ENCODE results near the gene DPP6. TPM values are rescaled to one million over a fixed set of nuclear protein-coding genes. Genes with fewer than 3 reads are reported as not detected.

Gene DPP6
- polyA plus RNA-seq, 1 of the 3 experiments (the other 2 are of a cell fraction), result not detected

DNA sequence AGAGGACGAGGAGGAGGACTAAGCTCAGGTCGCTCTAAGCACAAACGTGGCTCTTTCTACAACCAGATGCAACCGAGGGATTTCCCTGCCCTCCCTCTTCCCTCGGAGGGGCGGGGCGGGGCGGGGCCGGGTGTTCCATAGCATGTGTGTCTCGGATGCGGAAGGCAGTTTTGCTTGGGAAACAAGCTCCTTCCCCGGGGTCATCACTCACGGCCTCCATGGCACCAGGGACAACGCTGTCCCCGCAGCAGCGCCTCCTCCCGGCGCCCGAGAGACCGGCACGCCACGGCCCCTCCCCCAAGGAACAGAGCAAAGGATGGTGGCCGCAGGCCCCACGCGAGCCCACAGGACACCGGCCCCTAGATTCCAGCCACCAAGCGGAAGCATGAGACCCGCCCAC lies 840.3 kb downstream of the DPP6 start:
- Histone ChIP-seq H3K4me1 (ENCODE audit: control insufficient read depth in 1 of 2, insufficient read depth in 2 of 2, low read depth in 1 of 2, low read length in 1 of 2) (no peaks in the 10 kb centered on the region; a peak in 1 of 4 replicates), H3K4me3 (ENCODE audit: low read depth in 2 of 2, low read length in 1 of 2) (no peak overlapping the region), H3K36me3 (replicated peaks in 1 of 2; ENCODE audit: control insufficient read depth in 1 of 2, insufficient read depth in 2 of 2, low read length in 1 of 2) (no peaks in the 10 kb centered on the region), H3K9me2 (no peaks in the 10 kb centered on the region), H3K4me2 (no peak overlapping the region), H3K27me3 (ENCODE audit: insufficient read depth) (no peaks in the 10 kb centered on the region), H3K9ac (no peak overlapping the region), H2AFZ (ENCODE audit: low read depth) (no peak overlapping the region), H4K20me1 (ENCODE audit: insufficient read depth) (no peaks in the 10 kb centered on the region), H3F3A (replicated peaks; ENCODE audit: insufficient read depth) (no peaks in the 10 kb centered on the region), H3K79me2 (ENCODE audit: insufficient read depth) (no peaks in the 10 kb centered on the region), H3K27ac (ENCODE audit: low read depth in 2 of 2, low read length in 1 of 2) (no peak overlapping the region), H3K9me3 (no peaks in the 10 kb centered on the region)
- ChIA-PET CTCF (interaction anchor here (13.0 kb wide), 1 partner anchor 21 kb away, joined by 126 read pairs; no protein-coding TSS in a partner anchor), POLR2A (no interaction called here)
- DNase-seq, result no peak
- TF ChIP-seq TEAD4 (IDR thresholded peaks at IDR 0.05; ENCODE audit: borderline replicate concordance, insufficient read depth) (no peak), NRF1 (IDR thresholded peaks at IDR 0.05; ENCODE audit: low read depth, low read length) (no peak), POLR2AphosphoS5 (IDR thresholded peaks at IDR 0.05; ENCODE audit: low read depth, low read length) (no peak), JUND (IDR thresholded peaks at IDR 0.05) (no peak), RCOR1 (IDR thresholded peaks at IDR 0.05; ENCODE audit: low read length) (no peak), GATA2 (CRISPR knock-in tag; IDR thresholded peaks at IDR 0.05) (no peak), NFIC (IDR thresholded peaks at IDR 0.05; ENCODE audit: borderline replicate concordance) (no peak), GABPA (IDR thresholded peaks at IDR 0.05; ENCODE audit: low read depth) (no peak), ELF1 (IDR thresholded peaks at IDR 0.05) (no peak), CHD2 (IDR thresholded peaks at IDR 0.05; ENCODE audit: low read length, partially characterized antibody) (no peak)
- WGBS (ENCODE audit: low lambda C conversion rate), result 58% methylated on average over 6 of the region's 28 CpGs

DNA sequence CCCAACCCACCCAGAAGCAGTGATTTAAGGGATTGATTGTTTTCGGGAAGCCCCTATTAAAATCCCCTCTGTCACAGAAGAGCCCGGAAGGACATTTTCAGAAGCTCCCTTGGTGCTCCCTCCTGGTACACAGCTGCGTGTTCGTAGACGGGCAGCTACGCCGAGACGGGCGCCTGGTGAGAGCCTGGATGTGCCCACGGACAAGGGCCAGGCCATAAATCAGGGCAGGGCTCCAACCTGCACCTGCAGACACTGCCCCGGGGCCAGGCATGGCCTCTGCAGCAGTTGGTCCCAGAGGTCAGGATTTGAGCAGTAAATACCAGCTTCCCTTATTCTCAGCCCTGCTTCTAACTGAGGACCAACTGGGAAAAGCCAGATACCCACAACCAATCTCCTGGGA lies 843.9 kb downstream of the DPP6 start:
- no peaks in the 10 kb centered on the region for H3K36me3 ChIP-seq (replicated peaks in 1 of 2; ENCODE audit: control insufficient read depth in 1 of 2, insufficient read depth in 2 of 2, low read length in 1 of 2)
- no peak overlapping the region for H2AFZ ChIP-seq (ENCODE audit: low read depth)
- no peaks in the 10 kb centered on the region; a peak in 1 of 4 replicates for H3K4me1 ChIP-seq (ENCODE audit: control insufficient read depth in 1 of 2, insufficient read depth in 2 of 2, low read depth in 1 of 2, low read length in 1 of 2)
- H3K9me3 ChIP-seq, result no peaks in the 10 kb centered on the region
- ChIA-PET POLR2A (no interaction called here), CTCF (interaction anchor here (1.0 to 13.0 kb wide), 3 partner anchors 17 to 100 kb away, joined by 4 to 126 read pairs (median 5); no protein-coding TSS in a partner anchor)
- no peak overlapping the region for H3K27ac ChIP-seq (ENCODE audit: low read depth in 2 of 2, low read length in 1 of 2)
- H3K9ac ChIP-seq, result no peak overlapping the region
- no peaks in the 10 kb centered on the region for H3K79me2 ChIP-seq (ENCODE audit: insufficient read depth)
- no peaks in the 10 kb centered on the region for H3K9me2 ChIP-seq
- H3K4me3 ChIP-seq (ENCODE audit: low read depth in 2 of 2, low read length in 1 of 2), result no peak overlapping the region
- WGBS (ENCODE audit: low lambda C conversion rate), result 67% methylated on average over 11 of the region's 11 CpGs
- H3K4me2 ChIP-seq, result no peak overlapping the region
- DNase-seq, result no peak
- no peaks in the 10 kb centered on the region for H4K20me1 ChIP-seq (ENCODE audit: insufficient read depth)
- no peaks in the 10 kb centered on the region for H3F3A ChIP-seq (replicated peaks; ENCODE audit: insufficient read depth)
- no peaks in the 10 kb centered on the region for H3K27me3 ChIP-seq (ENCODE audit: insufficient read depth)
- no peak for TF ChIP-seq TEAD4 (IDR thresholded peaks at IDR 0.05; ENCODE audit: borderline replicate concordance, insufficient read depth)
- no peak for TF ChIP-seq NRF1 (IDR thresholded peaks at IDR 0.05; ENCODE audit: low read depth, low read length)
- TF ChIP-seq, protein P1, sequence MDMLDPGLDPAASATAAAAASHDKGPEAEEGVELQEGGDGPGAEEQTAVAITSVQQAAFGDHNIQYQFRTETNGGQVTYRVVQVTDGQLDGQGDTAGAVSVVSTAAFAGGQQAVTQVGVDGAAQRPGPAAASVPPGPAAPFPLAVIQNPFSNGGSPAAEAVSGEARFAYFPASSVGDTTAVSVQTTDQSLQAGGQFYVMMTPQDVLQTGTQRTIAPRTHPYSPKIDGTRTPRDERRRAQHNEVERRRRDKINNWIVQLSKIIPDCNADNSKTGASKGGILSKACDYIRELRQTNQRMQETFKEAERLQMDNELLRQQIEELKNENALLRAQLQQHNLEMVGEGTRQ (IDR thresholded peaks at IDR 0.05; ENCODE audit: borderline replicate concordance, low read depth, low read length), result no peak
- TF ChIP-seq TCF12 (IDR thresholded peaks at IDR 0.05), result no peak
- no peak for TF ChIP-seq YY1 (IDR thresholded peaks at IDR 0.05; ENCODE audit: low read depth)
- TF ChIP-seq SMC3 (IDR thresholded peaks at IDR 0.05; ENCODE audit: low read depth, low read length), result no peak
- TF ChIP-seq, protein P2, sequence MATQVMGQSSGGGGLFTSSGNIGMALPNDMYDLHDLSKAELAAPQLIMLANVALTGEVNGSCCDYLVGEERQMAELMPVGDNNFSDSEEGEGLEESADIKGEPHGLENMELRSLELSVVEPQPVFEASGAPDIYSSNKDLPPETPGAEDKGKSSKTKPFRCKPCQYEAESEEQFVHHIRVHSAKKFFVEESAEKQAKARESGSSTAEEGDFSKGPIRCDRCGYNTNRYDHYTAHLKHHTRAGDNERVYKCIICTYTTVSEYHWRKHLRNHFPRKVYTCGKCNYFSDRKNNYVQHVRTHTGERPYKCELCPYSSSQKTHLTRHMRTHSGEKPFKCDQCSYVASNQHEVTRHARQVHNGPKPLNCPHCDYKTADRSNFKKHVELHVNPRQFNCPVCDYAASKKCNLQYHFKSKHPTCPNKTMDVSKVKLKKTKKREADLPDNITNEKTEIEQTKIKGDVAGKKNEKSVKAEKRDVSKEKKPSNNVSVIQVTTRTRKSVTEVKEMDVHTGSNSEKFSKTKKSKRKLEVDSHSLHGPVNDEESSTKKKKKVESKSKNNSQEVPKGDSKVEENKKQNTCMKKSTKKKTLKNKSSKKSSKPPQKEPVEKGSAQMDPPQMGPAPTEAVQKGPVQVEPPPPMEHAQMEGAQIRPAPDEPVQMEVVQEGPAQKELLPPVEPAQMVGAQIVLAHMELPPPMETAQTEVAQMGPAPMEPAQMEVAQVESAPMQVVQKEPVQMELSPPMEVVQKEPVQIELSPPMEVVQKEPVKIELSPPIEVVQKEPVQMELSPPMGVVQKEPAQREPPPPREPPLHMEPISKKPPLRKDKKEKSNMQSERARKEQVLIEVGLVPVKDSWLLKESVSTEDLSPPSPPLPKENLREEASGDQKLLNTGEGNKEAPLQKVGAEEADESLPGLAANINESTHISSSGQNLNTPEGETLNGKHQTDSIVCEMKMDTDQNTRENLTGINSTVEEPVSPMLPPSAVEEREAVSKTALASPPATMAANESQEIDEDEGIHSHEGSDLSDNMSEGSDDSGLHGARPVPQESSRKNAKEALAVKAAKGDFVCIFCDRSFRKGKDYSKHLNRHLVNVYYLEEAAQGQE (IDR thresholded peaks at IDR 0.05; ENCODE audit: low read depth, low read length), result no peak
- TF ChIP-seq FOXM1 (IDR thresholded peaks at IDR 0.05; ENCODE audit: low read depth), result no peak
- no peak for TF ChIP-seq GATA2 (CRISPR knock-in tag; IDR thresholded peaks at IDR 0.05)
- TF ChIP-seq TAF1 (IDR thresholded peaks at IDR 0.05; ENCODE audit: borderline replicate concordance, low read depth, low read length), result no peak
- TF ChIP-seq, protein P3, sequence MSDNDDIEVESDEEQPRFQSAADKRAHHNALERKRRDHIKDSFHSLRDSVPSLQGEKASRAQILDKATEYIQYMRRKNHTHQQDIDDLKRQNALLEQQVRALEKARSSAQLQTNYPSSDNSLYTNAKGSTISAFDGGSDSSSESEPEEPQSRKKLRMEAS (IDR thresholded peaks at IDR 0.05; ENCODE audit: low read depth), result no peak
- no peak for TF ChIP-seq ELF1 (IDR thresholded peaks at IDR 0.05)
